PFSK-1 (cell line): ENCODE results near the gene EMX2.

Experiments
- POLR2AphosphoS5 ChIP-seq: IDR thresholded peaks from 2 replicates; pipeline ENCODE4 v1.6.1; 2012; ENCODE audit warnings: low read depth, mild to moderate bottlenecking, control low read depth, low read length, moderate library complexity
- REST ChIP-seq, 2 experiments: IDR thresholded peaks; 2 replicates each; pipeline versions ENCODE4 v1.6.1 to v1.8.0; 2011 to 2012; ENCODE audit warnings: low read depth in 2 of 2, low read length in 2 of 2, control low read depth in 1 of 2, inconsistent platforms in 1 of 2, mild to moderate bottlenecking in 1 of 2, moderate library complexity in 1 of 2; ENCODE audit not compliant: insufficient read depth in 1 of 2
- SIN3A ChIP-seq: IDR thresholded peaks from 2 replicates; pipeline ENCODE4 v1.6.1; 2012; ENCODE audit warnings: mild to moderate bottlenecking, low read length, moderate library complexity, borderline replicate concordance; ENCODE audit not compliant: insufficient read depth
- TAF1 ChIP-seq: IDR thresholded peaks from 2 replicates; pipeline ENCODE4 v1.6.1; 2012; ENCODE audit warnings: low read length, control low read depth, borderline replicate concordance; ENCODE audit not compliant: insufficient read depth

- TF ChIP-seq POLR2AphosphoS5 (no peak), REST (IDR thresholded peaks at IDR 0.05; ENCODE audit: insufficient read depth in 1 of 2, low read depth in 2 of 2, low read length in 2 of 2) (no peak), SIN3A (no peak), TAF1 (no peak)
Observed at GRCh38 chr10:117535298-117536071, 7.1 kb upstream of the EMX2 start.
